Measurements from ENCODE around the gene CDH22.

GRCh38 chr20:46235077-46235476 is 73.2 kb downstream of the CDH22 start:
- TF ChIP-seq, protein P1, sequence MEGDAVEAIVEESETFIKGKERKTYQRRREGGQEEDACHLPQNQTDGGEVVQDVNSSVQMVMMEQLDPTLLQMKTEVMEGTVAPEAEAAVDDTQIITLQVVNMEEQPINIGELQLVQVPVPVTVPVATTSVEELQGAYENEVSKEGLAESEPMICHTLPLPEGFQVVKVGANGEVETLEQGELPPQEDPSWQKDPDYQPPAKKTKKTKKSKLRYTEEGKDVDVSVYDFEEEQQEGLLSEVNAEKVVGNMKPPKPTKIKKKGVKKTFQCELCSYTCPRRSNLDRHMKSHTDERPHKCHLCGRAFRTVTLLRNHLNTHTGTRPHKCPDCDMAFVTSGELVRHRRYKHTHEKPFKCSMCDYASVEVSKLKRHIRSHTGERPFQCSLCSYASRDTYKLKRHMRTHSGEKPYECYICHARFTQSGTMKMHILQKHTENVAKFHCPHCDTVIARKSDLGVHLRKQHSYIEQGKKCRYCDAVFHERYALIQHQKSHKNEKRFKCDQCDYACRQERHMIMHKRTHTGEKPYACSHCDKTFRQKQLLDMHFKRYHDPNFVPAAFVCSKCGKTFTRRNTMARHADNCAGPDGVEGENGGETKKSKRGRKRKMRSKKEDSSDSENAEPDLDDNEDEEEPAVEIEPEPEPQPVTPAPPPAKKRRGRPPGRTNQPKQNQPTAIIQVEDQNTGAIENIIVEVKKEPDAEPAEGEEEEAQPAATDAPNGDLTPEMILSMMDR (IDR thresholded peaks at IDR 0.05; ENCODE audit: poor library complexity, severe bottlenecking): no peak
- no peak for TF ChIP-seq POLR2AphosphoS5 (IDR thresholded peaks at IDR 0.05)

Data from neural cell (in vitro differentiated cells).